GM12865 (cell line): Measurements from ENCODE around the gene MS4A8.

Experiments
- DNase-seq: peaks from one replicate; pipeline ENCODE4 v3.0.0; 2010; ENCODE audit warnings: low read depth
- H3K4me3 ChIP-seq: 2 replicates; pipeline ENCODE4 v1.5.1; 2011; ENCODE audit warnings: mild to moderate bottlenecking, low read depth, low read length, control low read depth
- CTCF ChIP-seq: IDR thresholded peaks from 2 replicates; pipeline ENCODE4 v1.5.1; 2011; ENCODE audit warnings: low read length, control low read depth, low read depth, inconsistent platforms; ENCODE audit not compliant: insufficient read depth; ENCODE audit errors: missing control alignments

Gene MS4A8

GRCh38 chr11:60763692-60764369, 64.4 kb downstream of the MS4A8 start:
- peak; percentile 42 for TF ChIP-seq CTCF
- peak overlapping the region; percentile 47 for H3K4me3 ChIP-seq
- DNase-seq = peak; percentile 76

- peak; percentile 94 for DNase-seq
- TF ChIP-seq CTCF = no peak
- H3K4me3 ChIP-seq = peak overlapping the region; percentile 47
Measured at GRCh38 chr11:60764879-60765278, 65.5 kb downstream of the MS4A8 start.

GRCh38 chr11:60765355-60765754, 65.9 kb downstream of the MS4A8 start:
- no peak for TF ChIP-seq CTCF
- peak overlapping the region; percentile 3; the same call in 1 of the 2 replicates for H3K4me3 ChIP-seq
- DNase-seq = peak; percentile 84
